GM19324 (cell line): ENCODE data around the gene KDM6B.

Source experiments
- ATAC-seq: cut with Tn5 transposase; IDR thresholded peaks from one replicate; pipeline ENCODE4 v1.9.1; 2021; ENCODE audit warnings: mild to moderate bottlenecking, moderate library complexity; ENCODE audit not compliant: unreplicated experiment, low FRiP score

KDM6B gene

GRCh38 chr17:7818746-7819645 lies 15.0 kb upstream of the KDM6B start:
- no peak for ATAC-seq

GRCh38 chr17:7820231-7820630 lies 13.8 kb upstream of the KDM6B start:
- no peak for ATAC-seq

GRCh38 chr17:7822126-7822525 lies 11.9 kb upstream of the KDM6B start:
- ATAC-seq = no peak

- ATAC-seq = no peak
These were observed 10.4 kb upstream of the KDM6B start for GRCh38 chr17:7823581-7824001.

- ATAC-seq = no peak
These were observed 9.7 kb upstream of the KDM6B start for GRCh38 chr17:7824021-7824924.

GRCh38 chr17:7825206-7825990 lies 8.6 kb upstream of the KDM6B start:
- no peak for ATAC-seq

- ATAC-seq = no peak
These were observed 3.4 kb upstream of the KDM6B start for GRCh38 chr17:7830616-7831015.

GRCh38 chr17:7831233-7831632 lies 2.8 kb upstream of the KDM6B start:
- ATAC-seq = no peak

GRCh38 chr17:7832431-7832830 lies 1.6 kb upstream of the KDM6B start:
- no peak for ATAC-seq

- no peak for ATAC-seq
These were observed 814 bp upstream of the KDM6B start for GRCh38 chr17:7833011-7833794.

- ATAC-seq = peak; percentile 0
These were observed 532 bp downstream of the KDM6B start for GRCh38 chr17:7834542-7834956.

- peak; percentile 60 for ATAC-seq
These were observed 1.2 kb downstream of the KDM6B start for GRCh38 chr17:7834957-7835813.

- ATAC-seq = no peak
These were observed 2.0 kb downstream of the KDM6B start for GRCh38 chr17:7835814-7836595.

- no peak for ATAC-seq
These were observed 2.8 kb downstream of the KDM6B start for GRCh38 chr17:7836596-7837407.

GRCh38 chr17:7837408-7838088 lies 3.5 kb downstream of the KDM6B start:
- no peak for ATAC-seq
